ENCODE data around the gene COL19A1. TPM values are rescaled to one million over a fixed set of nuclear protein-coding genes. Genes with fewer than 3 reads are reported as not detected.

The COL19A1 gene
- total RNA-seq, 2 experiments from 2014 or later: 0.03 TPM; not detected in 1

GRCh38 chr6:70079241-70079640 is 212.9 kb downstream of the COL19A1 start:
- intact Hi-C loops (cut with micrococcal nuclease; ENCODE audit: unreplicated experiment): no loop called here
- H3K79me2 ChIP-seq (ENCODE audit: insufficient read depth, low read depth, low read length): no peaks in the 10 kb centered on the region
- CTCF ChIA-PET (ENCODE audit: unreplicated experiment): no interaction called here
- no peaks in the 10 kb centered on the region for H3K4me1 ChIP-seq (ENCODE audit: insufficient read depth, low read length, poor library complexity, severe bottlenecking)
- no peak overlapping the region for H2AFZ ChIP-seq (ENCODE audit: low read length)
- H3K9me3 ChIP-seq (ENCODE audit: low read length): no peaks in the 10 kb centered on the region
- no TSS peak for BruUV-seq (replicated peaks)
- TF ChIP-seq CTCF (conservative IDR thresholded peaks at IDR 0.05; ENCODE audit: low read length) (no peak), EZH2phosphoT487 (IDR thresholded peaks at IDR 0.05; ENCODE audit: borderline replicate concordance, low read depth, low read length) (no peak)
- no peaks in the 10 kb centered on the region; the same call in 1 of the 2 replicates for H4K20me1 ChIP-seq (ENCODE audit: insufficient read depth, low read length)
- no peaks in the 10 kb centered on the region for H3K36me3 ChIP-seq (ENCODE audit: insufficient read depth, low read length)
- no peaks in the 10 kb centered on the region for H3K9me2 ChIP-seq (ENCODE audit: insufficient read depth, low read length)
- no peak overlapping the region for H3K27ac ChIP-seq (ENCODE audit: low read depth, low read length, poor library complexity, severe bottlenecking)
- H3K4me2 ChIP-seq (ENCODE audit: low read length): no peak overlapping the region
- no peak overlapping the region for H3K4me3 ChIP-seq (ENCODE audit: low read depth, low read length, poor library complexity, severe bottlenecking)
- no peak for DNase-seq (ENCODE audit: low spot score)
- POLR2A ChIA-PET: no interaction called here

- POLR2A ChIA-PET: no interaction called here
- H3K79me2 ChIP-seq (ENCODE audit: insufficient read depth, low read depth, low read length): no peaks in the 10 kb centered on the region
- TF ChIP-seq EZH2phosphoT487 (IDR thresholded peaks at IDR 0.05; ENCODE audit: borderline replicate concordance, low read depth, low read length) (no peak), CTCF (conservative IDR thresholded peaks at IDR 0.05; ENCODE audit: low read length) (no peak)
Observed at GRCh38 chr6:70080443-70081070, 214.2 kb downstream of the COL19A1 start.

GRCh38 chr6:70082830-70083229 is 216.5 kb downstream of the COL19A1 start:
- Histone ChIP-seq H4K20me1 (ENCODE audit: insufficient read depth, low read length) (no peaks in the 10 kb centered on the region; the same call in 1 of the 2 replicates), H3K4me3 (ENCODE audit: low read depth, low read length, poor library complexity, severe bottlenecking) (no peak overlapping the region), H3K9me3 (ENCODE audit: low read length) (no peaks in the 10 kb centered on the region), H3K4me1 (ENCODE audit: insufficient read depth, low read length, poor library complexity, severe bottlenecking) (no peaks in the 10 kb centered on the region), H3K79me2 (ENCODE audit: insufficient read depth, low read depth, low read length) (no peaks in the 10 kb centered on the region), H3K36me3 (ENCODE audit: insufficient read depth, low read length) (no peaks in the 10 kb centered on the region), H2AFZ (ENCODE audit: low read length) (no peak overlapping the region), H3K27ac (ENCODE audit: low read depth, low read length, poor library complexity, severe bottlenecking) (no peak overlapping the region), H3K9me2 (ENCODE audit: insufficient read depth, low read length) (no peaks in the 10 kb centered on the region), H3K4me2 (ENCODE audit: low read length) (no peak overlapping the region)
- POLR2A ChIA-PET: no interaction called here
- no peak for DNase-seq (ENCODE audit: low spot score)
- intact Hi-C loops (cut with micrococcal nuclease; ENCODE audit: unreplicated experiment): no loop called here
- TF ChIP-seq EZH2phosphoT487 (IDR thresholded peaks at IDR 0.05; ENCODE audit: borderline replicate concordance, low read depth, low read length) (no peak), CTCF (conservative IDR thresholded peaks at IDR 0.05; ENCODE audit: low read length) (no peak)
- CTCF ChIA-PET (ENCODE audit: unreplicated experiment): no interaction called here
- BruUV-seq (replicated peaks): no TSS peak

More at GRCh38 chr6:70080443-70081070, 214.2 kb downstream of the COL19A1 start:
- H3K4me1 ChIP-seq (ENCODE audit: insufficient read depth, low read length, poor library complexity, severe bottlenecking): no peaks in the 10 kb centered on the region
- H3K9me2 ChIP-seq (ENCODE audit: insufficient read depth, low read length): no peaks in the 10 kb centered on the region
- no peak for DNase-seq (ENCODE audit: low spot score)
- H3K4me2 ChIP-seq (ENCODE audit: low read length): no peak overlapping the region
- H2AFZ ChIP-seq (ENCODE audit: low read length): no peak overlapping the region
- H3K9me3 ChIP-seq (ENCODE audit: low read length): no peaks in the 10 kb centered on the region
- intact Hi-C loops (cut with micrococcal nuclease; ENCODE audit: unreplicated experiment): no loop called here
- H4K20me1 ChIP-seq (ENCODE audit: insufficient read depth, low read length): no peaks in the 10 kb centered on the region; the same call in 1 of the 2 replicates
- CTCF ChIA-PET (ENCODE audit: unreplicated experiment): no interaction called here
- H3K36me3 ChIP-seq (ENCODE audit: insufficient read depth, low read length): no peaks in the 10 kb centered on the region
- no peak overlapping the region for H3K4me3 ChIP-seq (ENCODE audit: low read depth, low read length, poor library complexity, severe bottlenecking)
- BruUV-seq (replicated peaks): no TSS peak
- no peak overlapping the region for H3K27ac ChIP-seq (ENCODE audit: low read depth, low read length, poor library complexity, severe bottlenecking)
